Skeletal muscle tissue (tissue), 4 donors: ENCODE measurements around the gene DIP2C. TPM values are rescaled to one million over a fixed set of nuclear protein-coding genes. Genes with fewer than 3 reads are reported as not detected.
"Not testable (repeated sequence)": the region's sequence is repeated elsewhere in the genome, so short reads cannot be mapped to it uniquely, and the experiment has no call there.

Experiments used
- H3K27ac ChIP-seq: one replicate; pipeline ENCODE4 v1.7.0; 2013; ENCODE audit warnings: mild to moderate bottlenecking, low read depth, low read length, inconsistent platforms
- H3K27me3 ChIP-seq, 3 donors: one replicate each; pipeline ENCODE4 v1.7.0; 2013; ENCODE audit warnings: low read length in 3 of 3; ENCODE audit not compliant: control insufficient read depth in 3 of 3, insufficient read depth in 3 of 3
- H3K36me3 ChIP-seq, 3 donors: one replicate each; pipeline ENCODE4 v1.7.0; 2013; ENCODE audit warnings: low read length in 3 of 3; ENCODE audit not compliant: control insufficient read depth in 3 of 3, insufficient read depth in 3 of 3
- H3K4me1 ChIP-seq, 3 donors: one replicate each; pipeline ENCODE4 v1.7.0; 2013; ENCODE audit warnings: low read length in 3 of 3, mild to moderate bottlenecking in 3 of 3; ENCODE audit not compliant: control insufficient read depth in 3 of 3, insufficient read depth in 3 of 3
- H3K4me3 ChIP-seq, 3 donors: one replicate each; pipeline ENCODE4 v1.7.0; 2013; ENCODE audit warnings: low read length in 3 of 3
- H3K9ac ChIP-seq, 3 donors: one replicate each; pipeline ENCODE4 v1.7.0; 2013; ENCODE audit warnings: low read length in 3 of 3, mild to moderate bottlenecking in 3 of 3, moderate library complexity in 2 of 3, low read depth in 1 of 3
- H3K9me3 ChIP-seq, 3 donors: one replicate each; pipeline ENCODE4 v1.7.0; 2013; ENCODE audit warnings: low read length in 3 of 3; ENCODE audit not compliant: control insufficient read depth in 3 of 3
- total RNA-seq: library from RNA; depleted of rRNA; stranded (reverse); fragments of >200 nt; gene quantifications from one replicate; pipeline ENCODE4 v1.2.3, GENCODE V29; 2014
- donor health status: Osteomylitis.

Gene DIP2C
- total RNA-seq, 1 donor from 2014 or later: 18.8 TPM

GRCh38 chr10:450463-450862 lies 239.0 kb downstream of the DIP2C start:
- peaks cover 0 to 26% (median 3%) of the 10 kb centered on the region in 3 donors for H3K4me1 ChIP-seq
- no peak overlapping the region for H3K27ac ChIP-seq
- H3K9me3 ChIP-seq: no peaks in the 10 kb centered on the region
- H3K4me3 ChIP-seq: no peak overlapping the region
- no peak overlapping the region for H3K9ac ChIP-seq
- no peaks in the 10 kb centered on the region for H3K36me3 ChIP-seq
- no peaks in the 10 kb centered on the region for H3K27me3 ChIP-seq

GRCh38 chr10:449331-449730 lies 240.1 kb downstream of the DIP2C start:
- H3K9me3 ChIP-seq, H3K9ac ChIP-seq, H3K36me3 ChIP-seq, H3K27me3 ChIP-seq, H3K27ac ChIP-seq, H3K4me3 ChIP-seq: not testable (repeated sequence)
- H3K4me1 ChIP-seq: peaks cover 0 to 20% (median 0%) of the 10 kb centered on the region in 3 donors

GRCh38 chr10:443459-443858 lies 246.0 kb downstream of the DIP2C start:
- no peaks in the 10 kb centered on the region for H3K9me3 ChIP-seq
- peaks cover 0 to 16% (median 6%) of the 10 kb centered on the region in 3 donors for H3K36me3 ChIP-seq
- H3K4me1 ChIP-seq: no peaks in the 10 kb centered on the region
- H3K27me3 ChIP-seq: no peaks in the 10 kb centered on the region
- H3K4me3 ChIP-seq: no peak overlapping the region
- no peak overlapping the region for H3K9ac ChIP-seq
- H3K27ac ChIP-seq: no peak overlapping the region

GRCh38 chr10:442209-442608 lies 247.3 kb downstream of the DIP2C start:
- no peaks in the 10 kb centered on the region for H3K27me3 ChIP-seq
- no peaks in the 10 kb centered on the region for H3K9me3 ChIP-seq
- no peak overlapping the region for H3K4me3 ChIP-seq
- H3K36me3 ChIP-seq: peaks cover 2 to 16% (median 6%) of the 10 kb centered on the region in 3 donors
- H3K27ac ChIP-seq: no peak overlapping the region
- H3K4me1 ChIP-seq: no peaks in the 10 kb centered on the region
- H3K9ac ChIP-seq: no peak overlapping the region

- Histone ChIP-seq H3K9me3 (no peaks in the 10 kb centered on the region), H3K27me3 (no peaks in the 10 kb centered on the region), H3K27ac (no peak overlapping the region), H3K4me3 (no peak overlapping the region), H3K36me3 (peaks cover 3 to 16% (median 6%) of the 10 kb centered on the region in 3 donors), H3K9ac (no peak overlapping the region), H3K4me1 (no peaks in the 10 kb centered on the region)
Observed at GRCh38 chr10:441659-442058, 247.8 kb downstream of the DIP2C start.

- Histone ChIP-seq H3K4me3 (no peak overlapping the region), H3K27me3 (no peaks in the 10 kb centered on the region), H3K27ac (no peak overlapping the region), H3K4me1 (no peaks in the 10 kb centered on the region), H3K9me3 (no peaks in the 10 kb centered on the region), H3K36me3 (peaks cover 3 to 16% (median 6%) of the 10 kb centered on the region in 3 donors), H3K9ac (no peak overlapping the region)
Observed at GRCh38 chr10:440127-440526, 249.3 kb downstream of the DIP2C start.

- no peak overlapping the region for H3K27ac ChIP-seq
- H3K9me3 ChIP-seq: no peaks in the 10 kb centered on the region
- no peak overlapping the region for H3K9ac ChIP-seq
- H3K4me1 ChIP-seq: no peaks in the 10 kb centered on the region
- peaks cover 3 to 16% (median 6%) of the 10 kb centered on the region in 3 donors for H3K36me3 ChIP-seq
- no peak overlapping the region for H3K4me3 ChIP-seq
- H3K27me3 ChIP-seq: no peaks in the 10 kb centered on the region
Observed at GRCh38 chr10:437698-438490, 251.6 kb downstream of the DIP2C start.

GRCh38 chr10:436911-437665 lies 252.4 kb downstream of the DIP2C start:
- H3K9ac ChIP-seq: no peak overlapping the region
- no peak overlapping the region for H3K4me3 ChIP-seq
- no peaks in the 10 kb centered on the region for H3K9me3 ChIP-seq
- peaks cover 3 to 16% (median 6%) of the 10 kb centered on the region in 3 donors for H3K36me3 ChIP-seq
- no peak overlapping the region for H3K27ac ChIP-seq
- no peaks in the 10 kb centered on the region for H3K4me1 ChIP-seq
- H3K27me3 ChIP-seq: no peaks in the 10 kb centered on the region

- Histone ChIP-seq H3K4me1 (no peaks in the 10 kb centered on the region), H3K4me3 (no peak overlapping the region), H3K9me3 (no peaks in the 10 kb centered on the region), H3K9ac (no peak overlapping the region), H3K27ac (no peak overlapping the region), H3K27me3 (no peaks in the 10 kb centered on the region), H3K36me3 (peaks cover 3 to 16% (median 6%) of the 10 kb centered on the region in 3 donors)
Observed at GRCh38 chr10:436013-436697, 253.3 kb downstream of the DIP2C start.
